Measurements from ENCODE around the gene SLC25A48.

SLC25A48 gene

GRCh38 chr5:135813758-135814157, 20.7 kb upstream of the SLC25A48 start:
- H3K27ac ChIP-seq (ENCODE audit: extremely low read depth, low read depth, low read length): no peak overlapping the region
- no peaks in the 10 kb centered on the region for H3K9me3 ChIP-seq (ENCODE audit: control insufficient read depth, insufficient read depth, low read depth, low read length)
- TF ChIP-seq, protein P1, sequence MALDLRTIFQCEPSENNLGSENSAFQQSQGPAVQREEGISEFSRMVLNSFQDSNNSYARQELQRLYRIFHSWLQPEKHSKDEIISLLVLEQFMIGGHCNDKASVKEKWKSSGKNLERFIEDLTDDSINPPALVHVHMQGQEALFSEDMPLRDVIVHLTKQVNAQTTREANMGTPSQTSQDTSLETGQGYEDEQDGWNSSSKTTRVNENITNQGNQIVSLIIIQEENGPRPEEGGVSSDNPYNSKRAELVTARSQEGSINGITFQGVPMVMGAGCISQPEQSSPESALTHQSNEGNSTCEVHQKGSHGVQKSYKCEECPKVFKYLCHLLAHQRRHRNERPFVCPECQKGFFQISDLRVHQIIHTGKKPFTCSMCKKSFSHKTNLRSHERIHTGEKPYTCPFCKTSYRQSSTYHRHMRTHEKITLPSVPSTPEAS (tag by site-specific recombination; IDR thresholded peaks at IDR 0.05): no peak
- no peak for TF ChIP-seq KLF1 (tag by site-specific recombination; IDR thresholded peaks at IDR 0.05)
- no peak for TF ChIP-seq ZNF701 (tag by site-specific recombination; IDR thresholded peaks at IDR 0.05)
- POLR2A ChIA-PET: no interaction called here
- CTCF ChIA-PET: interaction anchor here (0.8 to 2.7 kb wide), 3 partner anchors 16 to 253 kb away, joined by 3 to 14 read pairs (median 4); no protein-coding TSS in a partner anchor
- H3K4me1 ChIP-seq (ENCODE audit: control insufficient read depth, insufficient read depth, low read length): no peaks in the 10 kb centered on the region
- H3K36me3 ChIP-seq (ENCODE audit: control insufficient read depth in 2 of 2, insufficient read depth in 1 of 2, low read length in 2 of 2): no peaks in the 10 kb centered on the region
- H3K4me3 ChIP-seq (ENCODE audit: low read depth, low read length): no peak overlapping the region

GRCh38 chr5:135814316-135814715, 20.1 kb upstream of the SLC25A48 start:
- POLR2A ChIA-PET: no interaction called here
- H3K36me3 ChIP-seq (ENCODE audit: control insufficient read depth in 2 of 2, insufficient read depth in 1 of 2, low read length in 2 of 2): no peaks in the 10 kb centered on the region
- H3K4me3 ChIP-seq (ENCODE audit: low read depth, low read length): no peak overlapping the region
- TF ChIP-seq ZNF707 (tag by site-specific recombination; IDR thresholded peaks at IDR 0.05) (no peak), PRDM10 (tag by site-specific recombination; IDR thresholded peaks at IDR 0.05) (peak; percentile 17; the same call in 1 of the 2 replicates), ZBTB1 (tag by site-specific recombination; IDR thresholded peaks at IDR 0.05) (no peak)
- CTCF ChIA-PET: interaction anchor here (1.0 to 2.7 kb wide), 2 partner anchors 16 to 71 kb away, joined by 4 to 14 read pairs; no protein-coding TSS in a partner anchor
- H3K27ac ChIP-seq (ENCODE audit: extremely low read depth, low read depth, low read length): no peak overlapping the region
- H3K4me1 ChIP-seq (ENCODE audit: control insufficient read depth, insufficient read depth, low read length): no peaks in the 10 kb centered on the region
- no peaks in the 10 kb centered on the region for H3K9me3 ChIP-seq (ENCODE audit: control insufficient read depth, insufficient read depth, low read depth, low read length)

DNA sequence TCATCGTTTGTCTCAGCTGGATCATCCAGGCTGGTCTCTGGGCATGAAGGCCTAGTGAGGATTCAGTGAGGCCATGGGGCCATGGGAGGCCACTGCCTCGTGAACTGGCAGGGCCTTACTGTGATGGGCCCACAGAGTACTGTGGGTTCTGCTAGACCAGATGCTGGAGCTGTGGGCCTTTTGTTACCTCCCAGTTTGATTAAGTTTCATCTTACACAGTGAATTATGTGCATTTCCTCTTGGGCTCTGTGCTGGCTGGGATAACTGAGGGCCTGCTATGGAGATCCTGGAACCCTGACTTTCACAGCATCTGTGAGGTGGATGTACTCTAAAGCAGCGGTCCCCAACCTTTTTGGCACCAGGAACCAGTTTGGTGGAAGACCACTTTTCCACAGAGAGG, 19.7 kb upstream of the SLC25A48 start:
- ChIA-PET POLR2A (no interaction called here), CTCF (interaction anchor here (1.0 kb wide), 1 partner anchor 72 kb away, joined by 4 read pairs; no protein-coding TSS in a partner anchor)
- Histone ChIP-seq H3K27ac (ENCODE audit: extremely low read depth, low read depth, low read length) (no peak overlapping the region), H3K36me3 (ENCODE audit: control insufficient read depth in 2 of 2, insufficient read depth in 1 of 2, low read length in 2 of 2) (no peaks in the 10 kb centered on the region), H3K9me3 (ENCODE audit: control insufficient read depth, insufficient read depth, low read depth, low read length) (no peaks in the 10 kb centered on the region), H3K4me1 (ENCODE audit: control insufficient read depth, insufficient read depth, low read length) (no peaks in the 10 kb centered on the region), H3K4me3 (ENCODE audit: low read depth, low read length) (no peak overlapping the region)
- TF ChIP-seq ZNF670 (tag by site-specific recombination; IDR thresholded peaks at IDR 0.05; ENCODE audit: low read depth) (no peak), ZBTB11 (tag by site-specific recombination; conservative IDR thresholded peaks at IDR 0.05; ENCODE audit: low read depth) (no peak), ZBTB44 (tag by site-specific recombination; IDR thresholded peaks at IDR 0.05) (no peak), ZNF214 (tag by site-specific recombination; IDR thresholded peaks at IDR 0.05; ENCODE audit: borderline replicate concordance) (no peak), ZNF202 (tag by site-specific recombination; IDR thresholded peaks at IDR 0.05; ENCODE audit: borderline replicate concordance) (no peak), ZEB2 (tag by site-specific recombination; IDR thresholded peaks at IDR 0.05) (no peak), ZNF155 (tag by site-specific recombination; IDR thresholded peaks at IDR 0.05) (no peak), ZNF76 (tag by site-specific recombination; IDR thresholded peaks at IDR 0.05; ENCODE audit: borderline replicate concordance, low read depth) (no peak), ZNF248 (tag by site-specific recombination; IDR thresholded peaks at IDR 0.05) (no peak), KLF7 (tag by site-specific recombination; IDR thresholded peaks at IDR 0.05; ENCODE audit: borderline replicate concordance) (no peak), ZNF10 (tag by site-specific recombination; IDR thresholded peaks at IDR 0.05) (no peak), ZNF777 (tag by site-specific recombination; IDR thresholded peaks at IDR 0.05; ENCODE audit: borderline replicate concordance) (no peak), ZNF426 (tag by site-specific recombination; IDR thresholded peaks at IDR 0.05) (no peak), ZNF510 (tag by site-specific recombination; IDR thresholded peaks at IDR 0.05; ENCODE audit: insufficient replicate concordance) (no peak)

All from HEK293 (cell line).